ENCODE data around the gene CMKLR1.

The CMKLR1 gene

DNA sequence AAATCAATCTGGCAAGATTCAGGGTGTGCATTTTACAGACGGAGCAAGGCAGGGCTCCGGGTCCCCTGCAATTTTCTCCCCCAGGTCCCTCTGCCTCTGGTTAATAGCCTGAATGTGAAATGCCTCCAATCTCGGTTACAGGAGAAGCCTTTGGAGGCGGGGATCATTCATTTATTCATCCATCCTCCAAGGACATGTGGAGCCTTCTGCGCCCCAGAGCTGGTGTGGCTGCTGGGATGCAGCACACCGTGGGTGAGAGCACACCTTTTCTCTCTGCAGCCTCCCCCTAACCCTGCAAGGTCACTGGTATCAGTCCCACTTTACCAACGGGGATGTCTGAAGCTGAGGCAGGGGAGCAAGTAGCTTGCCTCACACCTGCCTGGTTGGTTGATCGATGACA is 35.4 kb downstream of the CMKLR1 start:
- H3K4me1 ChIP-seq (ENCODE audit: insufficient read depth, low read length, severe bottlenecking) = no peaks in the 10 kb centered on the region
- TF ChIP-seq, protein P1, sequence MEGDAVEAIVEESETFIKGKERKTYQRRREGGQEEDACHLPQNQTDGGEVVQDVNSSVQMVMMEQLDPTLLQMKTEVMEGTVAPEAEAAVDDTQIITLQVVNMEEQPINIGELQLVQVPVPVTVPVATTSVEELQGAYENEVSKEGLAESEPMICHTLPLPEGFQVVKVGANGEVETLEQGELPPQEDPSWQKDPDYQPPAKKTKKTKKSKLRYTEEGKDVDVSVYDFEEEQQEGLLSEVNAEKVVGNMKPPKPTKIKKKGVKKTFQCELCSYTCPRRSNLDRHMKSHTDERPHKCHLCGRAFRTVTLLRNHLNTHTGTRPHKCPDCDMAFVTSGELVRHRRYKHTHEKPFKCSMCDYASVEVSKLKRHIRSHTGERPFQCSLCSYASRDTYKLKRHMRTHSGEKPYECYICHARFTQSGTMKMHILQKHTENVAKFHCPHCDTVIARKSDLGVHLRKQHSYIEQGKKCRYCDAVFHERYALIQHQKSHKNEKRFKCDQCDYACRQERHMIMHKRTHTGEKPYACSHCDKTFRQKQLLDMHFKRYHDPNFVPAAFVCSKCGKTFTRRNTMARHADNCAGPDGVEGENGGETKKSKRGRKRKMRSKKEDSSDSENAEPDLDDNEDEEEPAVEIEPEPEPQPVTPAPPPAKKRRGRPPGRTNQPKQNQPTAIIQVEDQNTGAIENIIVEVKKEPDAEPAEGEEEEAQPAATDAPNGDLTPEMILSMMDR (IDR thresholded peaks at IDR 0.05; ENCODE audit: low read length) = no peak
- no peak for TF ChIP-seq EZH2 (IDR thresholded peaks at IDR 0.05; ENCODE audit: borderline replicate concordance, low read length)
- no peaks in the 10 kb centered on the region for H3K79me2 ChIP-seq (ENCODE audit: insufficient read depth, low read length)
- no peak overlapping the region for H3K4me2 ChIP-seq (ENCODE audit: low read length)
- no peaks in the 10 kb centered on the region for H3K9me2 ChIP-seq (ENCODE audit: low read depth, low read length)
- H2AFZ ChIP-seq (ENCODE audit: low read length) = no peak overlapping the region
- no peak overlapping the region for H3K4me3 ChIP-seq (ENCODE audit: low read depth, low read length, poor library complexity, severe bottlenecking)
- no peak overlapping the region for H3K27ac ChIP-seq (ENCODE audit: low read depth, low read length, poor library complexity, severe bottlenecking)
- H3K9ac ChIP-seq (ENCODE audit: low read length) = no peak overlapping the region
- H3K36me3 ChIP-seq (ENCODE audit: insufficient read depth, low read length) = no peaks in the 10 kb centered on the region
- H3K27me3 ChIP-seq (ENCODE audit: insufficient read depth, low read length) = no peaks in the 10 kb centered on the region
- no peaks in the 10 kb centered on the region for H3F3A ChIP-seq (ENCODE audit: insufficient read depth, low read length)
- H3K9me3 ChIP-seq (ENCODE audit: low read length) = no peaks in the 10 kb centered on the region
- no peaks in the 10 kb centered on the region for H4K20me1 ChIP-seq (ENCODE audit: insufficient read depth, low read length)

DNA sequence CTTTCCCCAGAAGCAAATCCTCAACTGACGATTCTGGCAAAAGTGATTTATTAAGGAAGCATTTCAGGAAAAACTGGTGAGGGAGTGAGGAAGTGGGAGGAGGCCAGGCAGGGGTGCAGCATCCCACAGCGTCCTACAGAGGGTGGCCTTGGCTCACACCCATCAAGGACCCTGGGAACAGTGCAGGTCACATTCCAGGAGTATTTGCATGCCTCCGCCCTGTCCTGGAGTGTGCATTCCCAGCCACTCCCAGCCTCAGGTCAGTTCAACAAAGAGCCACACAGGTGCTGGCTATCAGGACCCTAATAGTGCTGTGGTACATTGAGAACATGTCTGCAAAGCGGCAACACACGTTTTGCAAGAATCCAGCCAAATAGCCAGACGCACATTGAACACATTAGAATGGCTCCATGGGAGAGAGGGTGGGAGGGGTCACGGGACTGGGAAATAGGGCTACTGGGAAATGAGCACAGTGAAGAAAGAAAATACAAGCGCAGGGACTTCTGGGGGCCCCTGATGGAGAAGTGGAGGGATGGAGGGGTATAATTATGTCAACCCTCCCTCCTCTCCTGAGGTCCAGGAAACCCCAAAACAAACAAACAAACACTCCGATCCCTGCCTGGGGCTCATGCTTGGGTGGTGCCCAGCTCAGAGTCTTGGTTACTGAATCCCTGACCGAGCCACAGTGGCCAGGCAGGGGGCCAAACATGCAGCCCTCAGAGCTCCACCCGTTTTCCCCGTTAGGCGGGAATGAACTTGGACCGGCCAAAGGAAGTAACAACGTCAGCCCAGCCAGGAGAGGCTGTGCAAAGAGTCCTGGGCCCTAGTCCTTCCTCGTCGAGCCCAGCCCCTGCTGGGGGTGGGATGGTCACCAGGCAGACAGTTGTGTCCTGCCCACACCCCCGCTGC is 36.5 kb downstream of the CMKLR1 start:
- Histone ChIP-seq H3K9ac (ENCODE audit: low read length) (no peak overlapping the region), H3F3A (ENCODE audit: insufficient read depth, low read length) (no peaks in the 10 kb centered on the region), H3K9me2 (ENCODE audit: low read depth, low read length) (no peaks in the 10 kb centered on the region), H4K20me1 (ENCODE audit: insufficient read depth, low read length) (no peaks in the 10 kb centered on the region), H2AFZ (ENCODE audit: low read length) (no peak overlapping the region), H3K4me1 (ENCODE audit: insufficient read depth, low read length, severe bottlenecking) (no peaks in the 10 kb centered on the region), H3K4me2 (ENCODE audit: low read length) (no peak overlapping the region), H3K9me3 (ENCODE audit: low read length) (no peaks in the 10 kb centered on the region), H3K4me3 (ENCODE audit: low read depth, low read length, poor library complexity, severe bottlenecking) (no peak overlapping the region), H3K27me3 (ENCODE audit: insufficient read depth, low read length) (no peaks in the 10 kb centered on the region), H3K27ac (ENCODE audit: low read depth, low read length, poor library complexity, severe bottlenecking) (no peak overlapping the region), H3K79me2 (ENCODE audit: insufficient read depth, low read length) (no peaks in the 10 kb centered on the region), H3K36me3 (ENCODE audit: insufficient read depth, low read length) (no peaks in the 10 kb centered on the region)
- TF ChIP-seq, protein P1 (IDR thresholded peaks at IDR 0.05; ENCODE audit: low read length) = no peak
- no peak for TF ChIP-seq EZH2 (IDR thresholded peaks at IDR 0.05; ENCODE audit: borderline replicate concordance, low read length)

DNA sequence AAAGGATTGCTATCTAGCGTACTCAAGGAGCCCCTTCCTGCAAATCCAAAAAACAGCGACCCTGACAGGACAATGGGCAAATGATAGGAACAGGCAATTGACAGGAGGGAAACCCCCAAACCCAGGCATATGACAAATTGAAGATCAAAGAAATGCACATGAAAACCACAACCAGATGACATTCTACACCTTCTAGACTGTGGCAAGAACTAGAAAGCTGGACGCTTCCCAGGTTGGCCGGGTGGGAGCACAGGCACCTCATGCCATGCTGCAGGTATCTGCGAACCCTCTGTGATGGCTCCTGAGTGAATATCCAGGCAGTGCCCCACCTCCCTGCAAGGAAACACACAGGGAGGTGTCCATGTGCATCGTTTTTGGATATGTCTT is 37.1 kb downstream of the CMKLR1 start:
- no peaks in the 10 kb centered on the region for H4K20me1 ChIP-seq (ENCODE audit: insufficient read depth, low read length)
- H3K36me3 ChIP-seq (ENCODE audit: insufficient read depth, low read length) = no peaks in the 10 kb centered on the region
- H3K9me3 ChIP-seq (ENCODE audit: low read length) = no peaks in the 10 kb centered on the region

More for the DNA sequence above, 37.1 kb downstream of the CMKLR1 start:
- no peaks in the 10 kb centered on the region for H3K27me3 ChIP-seq (ENCODE audit: insufficient read depth, low read length)
- no peaks in the 10 kb centered on the region for H3K4me1 ChIP-seq (ENCODE audit: insufficient read depth, low read length, severe bottlenecking)
- TF ChIP-seq EZH2 (IDR thresholded peaks at IDR 0.05; ENCODE audit: borderline replicate concordance, low read length) = no peak
- TF ChIP-seq, protein P1 (IDR thresholded peaks at IDR 0.05; ENCODE audit: low read length) = no peak
- H3K4me2 ChIP-seq (ENCODE audit: low read length) = no peak overlapping the region
- H3K79me2 ChIP-seq (ENCODE audit: insufficient read depth, low read length) = no peaks in the 10 kb centered on the region
- no peak overlapping the region for H2AFZ ChIP-seq (ENCODE audit: low read length)
- no peaks in the 10 kb centered on the region for H3K9me2 ChIP-seq (ENCODE audit: low read depth, low read length)
- no peaks in the 10 kb centered on the region for H3F3A ChIP-seq (ENCODE audit: insufficient read depth, low read length)
- no peak overlapping the region for H3K9ac ChIP-seq (ENCODE audit: low read length)
- no peak overlapping the region for H3K4me3 ChIP-seq (ENCODE audit: low read depth, low read length, poor library complexity, severe bottlenecking)
- no peak overlapping the region for H3K27ac ChIP-seq (ENCODE audit: low read depth, low read length, poor library complexity, severe bottlenecking)
